CD4-positive, alpha-beta T cell (primary cell): Measurements from ENCODE around the gene EPHX1. TPM values are rescaled to one million over a fixed set of nuclear protein-coding genes. Genes with fewer than 3 reads are reported as not detected.
"Not testable (repeated sequence)": the region's sequence is repeated elsewhere in the genome, so short reads cannot be mapped to it uniquely, and the experiment has no call there.

Experiments
- ATAC-seq: fragments of 200-7000 bp; cut with Tn5 transposase; one replicate; pipeline ENCODE4 v1.10.0; 2022; ENCODE audit warnings: mild to moderate bottlenecking; ENCODE audit not compliant: poor library complexity
- CTCF ChIA-PET: fragments of 350-600 bp; sonication (Branson Sonifier 250); formaldehyde crosslinking; loops from one replicate; lab custom pipeline; 2021; ENCODE audit warnings: antibody characterized with exemption, inconsistent platforms; lab: Charles Lee
- POLR2A ChIA-PET: fragments of 350-600 bp; sonication (Branson Sonifier 250); formaldehyde crosslinking; loops from one replicate; lab custom pipeline; 2021; ENCODE audit warnings: antibody characterized with exemption, inconsistent platforms; lab: Charles Lee
- DNase-seq, 14 experiments: peaks; one replicate each; pipeline ENCODE4 v3.0.0-alpha.2; 2013 to 2020; ENCODE audit warnings: mixed read lengths in 2 of 14
- H3K27ac ChIP-seq, 2 donors: one replicate each; pipeline versions ENCODE4 v1.5.1 to v1.7.0; 2013; ENCODE audit warnings: low read length in 2 of 2, low read depth in 1 of 2, mild to moderate bottlenecking in 1 of 2
- H3K27me3 ChIP-seq, 2 experiments: 1 replicate in 1 of 2; 2 replicates in 1 of 2; pipeline versions ENCODE4 v1.6.1 to v1.7.0; 2013; ENCODE audit warnings: low read length in 2 of 2, control low read depth in 1 of 2, mild to moderate bottlenecking in 1 of 2, moderate library complexity in 1 of 2; ENCODE audit not compliant: insufficient read depth in 2 of 2, control insufficient read depth in 1 of 2
- H3K36me3 ChIP-seq: one replicate; pipeline ENCODE4 v1.6.1; 2013; ENCODE audit warnings: low read length, control low read depth; ENCODE audit not compliant: insufficient read depth
- H3K4me1 ChIP-seq: one replicate; pipeline ENCODE4 v1.6.1; 2013; ENCODE audit warnings: low read length, control low read depth; ENCODE audit not compliant: insufficient read depth
- H3K4me3 ChIP-seq: one replicate; pipeline ENCODE4 v1.5.1; 2013; ENCODE audit warnings: mild to moderate bottlenecking, low read length, moderate library complexity
- H3K9me3 ChIP-seq, 2 experiments: 1 replicate in 1 of 2; 2 replicates in 1 of 2; pipeline versions ENCODE4 v1.6.1 to v1.7.0; 2013; ENCODE audit warnings: low read length in 2 of 2, mild to moderate bottlenecking in 2 of 2, control low read depth in 1 of 2, moderate library complexity in 1 of 2; ENCODE audit not compliant: control insufficient read depth in 1 of 2, insufficient read depth in 1 of 2
- H3K27ac Mint-ChIP-seq: one replicate; pipeline ENCODE4 v1.8.0; 2020; ENCODE audit warnings: mixed read lengths
- H3K27me3 Mint-ChIP-seq: one replicate; pipeline ENCODE4 v1.8.0; 2021; ENCODE audit warnings: mixed read lengths
- H3K36me3 Mint-ChIP-seq: one replicate; pipeline ENCODE4 v1.8.0; 2021; ENCODE audit warnings: low read depth, mixed read lengths
- H3K4me1 Mint-ChIP-seq: one replicate; pipeline ENCODE4 v1.8.0; 2021; ENCODE audit warnings: low read depth, mixed read lengths
- H3K4me3 Mint-ChIP-seq: one replicate; pipeline ENCODE4 v1.8.0; 2020; ENCODE audit warnings: mild to moderate bottlenecking, mixed read lengths
- H3K9me3 Mint-ChIP-seq: one replicate; pipeline ENCODE4 v1.8.0; 2020; ENCODE audit warnings: mixed read lengths
- CTCF ChIP-seq: fragments of 200-600 bp; IDR thresholded peaks from one replicate; pipeline ENCODE4 v1.8.0; 2022; ENCODE audit warnings: antibody characterized with exemption, mild to moderate bottlenecking
- intact Hi-C, 2 experiments: fragments of 100-400 bp; cut with DNase I in 1 of 2; cut with micrococcal nuclease in 1 of 2; formaldehyde crosslinking; loops; one replicate each; pipeline versions ENCODE4 v1.15.1 to v1.9.0; 2023 to 2025; cut with DNase I, micrococcal nuclease
- polyA plus RNA-seq, 2 donors: library from polyadenylated mRNA; unstranded; fragments of 120-200 nt; gene quantifications; one replicate each; pipeline ENCODE4 v1.2.1, GENCODE V29; 2013
- total RNA-seq, 174 experiments: library from RNA in 2 of 174; stranded (reverse) in 2 of 174; gene quantifications; one replicate each; pipeline ENCODE4 v1.2.3 and lab custom pipeline; 2021 to 2026

EPHX1 gene
- under 1 TPM; 0.34 to 0.47 TPM for total RNA-seq
- polyA plus RNA-seq (2013, experiment 1 of 2), result 4.8 TPM
- polyA plus RNA-seq (2013, experiment 2 of 2), result 7.3 TPM
- 0 to 2.1 (median 0.51) reads per million in 172 experiments for total RNA-seq (lab: John Stamatoyannopoulos, UW)

GRCh38 chr1:225809842-225810578, at the start of gene EPHX1:
Gene EPHX1 (plus strand): TSS chr1:225810124. CDS start chr1:225828730, 18,606 bp downstream.
- no peaks in the 10 kb centered on the region for H3K9me3 ChIP-seq
- no peaks in the 10 kb centered on the region for H3K27me3 ChIP-seq
- Mint-ChIP-seq H3K36me3 (no peaks in the 10 kb centered on the region), H3K9me3 (no peaks in the 10 kb centered on the region), H3K27ac (no peak within 1 kb of the TSS), H3K4me1 (no peaks in the 10 kb centered on the region), H3K4me3 (peak within 1 kb of the TSS; percentile 87), H3K27me3 (no peaks in the 10 kb centered on the region)
- TF ChIP-seq CTCF, result no peak
- ATAC-seq (peak; percentile 84), DNase-seq (peak; percentile 26 to 75 (median 56))
- H3K36me3 ChIP-seq, result no peaks in the 10 kb centered on the region
- H3K27ac ChIP-seq, result no peak within 1 kb of the TSS
- peaks cover 10% of the 10 kb centered on the region for H3K4me1 ChIP-seq
- ChIA-PET CTCF (interaction anchor here (1.2 kb wide), 1 partner anchor 32 kb away, joined by 4 read pairs; the partner anchor contains the start of gene SRP9), POLR2A (interaction anchor here (0.6 to 5.0 kb wide), 7 partner anchors 8 to 233 kb away, joined by 3 to 42 read pairs (median 3); partner anchors contain the start of genes SRP9 and TMEM63A)
- peak within 1 kb of the TSS; percentile 51 for H3K4me3 ChIP-seq
- intact Hi-C loops, result no loop called here

- peaks cover 4% of the 10 kb centered on the region for H3K27me3 Mint-ChIP-seq
Observed at GRCh38 chr1:225760531-225760930, 49.4 kb upstream of the EPHX1 start.

GRCh38 chr1:225761395-225761794, 48.5 kb upstream of the EPHX1 start:
- CTCF ChIA-PET, result interaction anchor here (2.1 kb wide), 1 partner anchor 16 kb away, joined by 6 read pairs; the partner anchor contains the start of gene SRP9
- H3K27ac ChIP-seq, H3K4me3 Mint-ChIP-seq, DNase-seq, H3K27me3 Mint-ChIP-seq, H3K4me3 ChIP-seq, H3K27me3 ChIP-seq, intact Hi-C loops, H3K36me3 Mint-ChIP-seq, H3K4me1 ChIP-seq, H3K9me3 ChIP-seq, POLR2A ChIA-PET, ATAC-seq, H3K9me3 Mint-ChIP-seq, H3K36me3 ChIP-seq, H3K27ac Mint-ChIP-seq, H3K4me1 Mint-ChIP-seq: not testable (repeated sequence)

More at GRCh38 chr1:225760531-225760930, 49.4 kb upstream of the EPHX1 start:
- Histone ChIP-seq H3K4me3 (no peak overlapping the region), H3K9me3 (no peaks in the 10 kb centered on the region), H3K27ac (no peak overlapping the region), H3K27me3 (peaks cover 4 to 6% of the 10 kb centered on the region in 2 experiments), H3K36me3 (no peaks in the 10 kb centered on the region), H3K4me1 (no peaks in the 10 kb centered on the region)
- DNase-seq, result no peak
- POLR2A ChIA-PET, result interaction anchor here (0.6 kb wide), 1 partner anchor 73 kb away, joined by 4 read pairs; no protein-coding TSS in a partner anchor
- intact Hi-C loops, result no loop called here
- no peak overlapping the region for H3K4me3 Mint-ChIP-seq
- H3K27ac Mint-ChIP-seq, result no peak overlapping the region
- CTCF ChIA-PET, result interaction anchor here (1.4 kb wide), 1 partner anchor 17 kb away, joined by 3 read pairs; the partner anchor contains the start of gene SRP9
- ATAC-seq, result no peak
- H3K36me3 Mint-ChIP-seq, result no peaks in the 10 kb centered on the region
- no peak for TF ChIP-seq CTCF
- no peaks in the 10 kb centered on the region for H3K9me3 Mint-ChIP-seq
- no peaks in the 10 kb centered on the region for H3K4me1 Mint-ChIP-seq
